ENCODE data around the gene FAM120B. TPM values are rescaled to one million over a fixed set of nuclear protein-coding genes. Genes with fewer than 3 reads are reported as not detected.

The FAM120B gene
- total RNA-seq, 1 experiment from 2014 or later: 25.2 TPM

- Histone ChIP-seq H4K20me1 (ENCODE audit: insufficient read depth) (no peaks in the 10 kb centered on the region), H3K36me3 (ENCODE audit: control insufficient read depth in 1 of 2, insufficient read depth in 2 of 2, low read length in 2 of 2) (peaks cover 6 to 11% of the 10 kb centered on the region in 2 experiments; a peak in 3 of 4 replicates), H2AFZ (ENCODE audit: low read depth, low read length, poor library complexity, severe bottlenecking) (no peak overlapping the region), H3K9me3 (ENCODE audit: control insufficient read depth in 1 of 2, insufficient read depth in 1 of 2, low read depth in 1 of 2, low read length in 2 of 2) (no peaks in the 10 kb centered on the region), H3K9ac (ENCODE audit: low read length) (no peak overlapping the region), H3K9me2 (ENCODE audit: insufficient read depth) (no peaks in the 10 kb centered on the region), H3K4me2 (ENCODE audit: low read length) (no peak overlapping the region), H3K4me3 (replicated peaks in 1 of 2; ENCODE audit: low read depth in 1 of 2, low read length in 2 of 2) (no peak overlapping the region), H3K27ac (ENCODE audit: low read depth, low read length) (no peak overlapping the region), H3K4me1 (ENCODE audit: control insufficient read depth in 1 of 2, insufficient read depth in 2 of 2, low read length in 2 of 2) (no peaks in the 10 kb centered on the region), H3K79me2 (ENCODE audit: insufficient read depth, low read length) (no peaks in the 10 kb centered on the region), H3K27me3 (ENCODE audit: insufficient read depth, low read length) (no peaks in the 10 kb centered on the region)
- ChIA-PET RAD21 (ENCODE audit: low non-redundant PET in 1 of 2, low total read pairs in 2 of 2, uncharacterized antibody in 2 of 2, unreplicated experiment in 2 of 2) (no interaction called here), POLR2A (no interaction called here), CTCF (no interaction called here)
- ATAC-seq (no peak), DNase-seq (ENCODE audit: low read depth, low spot score) (no peak)
- no peak for TF ChIP-seq SP1 (IDR thresholded peaks at IDR 0.05; ENCODE audit: low read depth)
- no peak for TF ChIP-seq ZBTB33 (IDR thresholded peaks at IDR 0.05; ENCODE audit: extremely low read depth, insufficient replicate concordance, low read length)
- no peak for TF ChIP-seq ZFX (IDR thresholded peaks at IDR 0.05)
- TF ChIP-seq TCF7L2 (IDR thresholded peaks at IDR 0.05; ENCODE audit: borderline replicate concordance, extremely low read depth, insufficient read depth, insufficient read length): no peak
- TF ChIP-seq JUND (IDR thresholded peaks at IDR 0.05): no peak
- TF ChIP-seq RAD21 (IDR thresholded peaks at IDR 0.05; ENCODE audit: low read depth): no peak
- no peak for TF ChIP-seq POLR2AphosphoS5 (IDR thresholded peaks at IDR 0.05; ENCODE audit: low read depth, low read length)
- no peak for TF ChIP-seq REST (IDR thresholded peaks at IDR 0.05; ENCODE audit: low read depth)
- TF ChIP-seq SRF (IDR thresholded peaks at IDR 0.05; ENCODE audit: low read depth): no peak
- intact Hi-C loops (cut with micrococcal nuclease): no loop called here
- BruUV-seq (replicated peaks): no TSS peak
These were observed 87.3 kb downstream of the FAM120B start for GRCh38 chr6:170393807-170394399.

Measured in HCT116 (cell line).